ENCODE measurements around the gene CASD1.

GRCh38 chr7:94578614-94579013 is 69.0 kb downstream of the CASD1 start:
- no peak for TF ChIP-seq POLR2A (IDR thresholded peaks at IDR 0.05)
- TF ChIP-seq CTCF (IDR thresholded peaks at IDR 0.05): no peak

Data from Peyer's patch (tissue), 4 donors.